ENCODE results near the gene TSPYL6.
"Not testable (repeated sequence)": the region's sequence is repeated elsewhere in the genome, so short reads cannot be mapped to it uniquely, and the experiment has no call there.

The TSPYL6 gene

DNA sequence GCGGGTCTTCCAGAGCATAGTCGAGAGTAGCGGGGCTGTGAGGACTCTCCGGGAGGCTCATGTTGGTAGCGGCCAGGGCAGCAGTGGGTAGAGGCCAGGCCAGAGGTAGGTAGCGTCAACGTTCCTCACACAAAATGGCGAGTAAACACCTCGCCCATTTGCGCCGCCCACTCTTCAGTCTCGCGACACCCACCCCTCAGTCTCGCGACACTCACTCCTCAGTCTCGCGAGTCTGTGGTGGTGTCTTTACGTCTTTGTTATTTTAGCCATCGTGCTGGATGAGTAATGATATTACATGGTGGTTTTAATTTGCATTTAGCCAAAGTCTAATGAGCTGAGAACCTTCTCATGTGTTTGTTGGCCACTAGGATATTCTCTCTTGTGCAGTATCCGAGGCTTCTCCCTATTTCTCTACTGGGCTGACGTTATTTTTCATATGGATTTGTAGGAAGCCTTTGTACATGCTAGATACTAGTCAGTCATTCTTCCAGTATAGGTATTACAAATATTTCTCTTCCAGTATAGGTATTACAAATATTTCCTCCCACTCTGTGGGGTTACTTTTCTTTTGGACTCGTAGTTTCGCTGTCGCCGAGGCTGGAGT is at the start of gene TSPYL6:
TSS of gene TSPYL6 (minus strand) at position 139 of the 604 bp plus-strand sequence. CDS start at position 61, 78 bp downstream.
- no peak for DNase-seq

DNA sequence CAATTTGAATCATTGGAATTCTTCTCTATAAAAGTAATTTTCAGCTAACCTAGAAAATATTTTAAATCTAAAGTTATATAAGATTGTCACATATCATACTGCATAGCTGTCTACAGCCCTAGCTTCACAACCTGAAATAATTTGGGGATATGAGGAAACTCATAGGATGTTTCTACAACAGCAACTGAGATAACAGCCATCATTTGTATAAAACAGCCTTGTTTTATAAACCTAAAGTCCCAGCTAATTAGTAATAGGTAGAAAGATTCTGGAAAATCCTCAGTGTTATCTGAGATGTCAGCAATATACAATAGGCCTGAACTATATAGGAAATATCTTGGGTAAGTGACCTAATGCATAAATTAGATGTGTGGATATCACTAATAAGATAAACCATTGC is 47.6 kb upstream of the TSPYL6 start:
- DNase-seq: no peak

DNA sequence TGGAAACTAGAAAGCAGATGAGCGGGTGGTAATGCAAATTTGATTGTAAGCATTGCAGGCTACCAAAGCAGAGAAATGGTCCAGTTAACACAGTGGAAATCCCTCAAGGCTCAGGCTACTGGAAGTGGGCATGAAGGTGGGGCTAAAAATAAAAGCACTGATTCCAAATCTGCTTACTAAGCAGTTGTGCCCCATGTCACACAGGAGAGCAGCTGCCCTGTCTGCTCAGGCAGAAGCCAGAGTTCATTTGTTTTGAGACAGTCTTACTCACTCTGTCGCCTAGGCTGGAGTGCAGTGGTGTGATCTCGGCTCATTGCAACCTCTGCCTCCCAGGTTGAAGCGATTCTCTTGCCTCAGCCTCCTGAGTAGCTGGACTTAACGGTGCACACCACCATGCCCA is 42.5 kb upstream of the TSPYL6 start:
- no peak for DNase-seq

DNA sequence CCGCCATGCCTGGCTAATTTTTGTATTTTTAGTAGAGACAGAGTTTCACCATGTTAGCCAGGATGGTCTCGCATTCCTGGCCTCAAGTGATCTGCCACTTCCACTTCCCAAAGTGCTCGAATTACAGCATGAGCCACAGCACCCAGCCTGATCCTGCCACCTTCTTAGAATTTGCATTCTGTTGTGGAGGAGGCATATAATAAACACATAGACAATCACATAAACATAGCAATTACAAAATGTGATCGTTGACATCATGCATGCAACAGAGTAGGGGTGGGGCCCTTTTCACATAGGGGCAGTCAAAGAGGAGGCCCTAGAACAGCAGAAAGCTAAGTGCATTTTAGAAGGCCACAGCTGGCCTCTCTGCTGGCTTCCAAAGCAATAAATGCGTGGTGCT is 39.9 kb upstream of the TSPYL6 start:
- DNase-seq: no peak

DNA sequence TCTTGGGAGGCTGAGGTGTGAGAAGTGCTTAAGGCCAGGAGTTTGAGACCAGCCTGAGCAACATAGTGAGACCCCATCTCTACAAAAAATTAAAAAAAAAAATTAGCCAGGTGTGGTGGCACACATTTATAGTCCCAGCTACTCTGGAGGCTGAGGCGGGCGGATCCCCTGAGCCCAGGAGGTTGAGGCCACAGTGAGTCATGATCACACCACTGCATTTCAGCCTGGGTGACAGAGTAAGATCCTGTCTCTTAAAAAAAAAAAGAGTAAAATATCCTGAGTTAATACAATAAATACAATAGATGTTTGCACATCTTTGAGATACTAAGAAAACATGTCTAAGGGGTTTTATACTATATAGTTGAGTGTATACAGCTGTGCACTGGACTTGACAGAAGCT is 38.6 kb upstream of the TSPYL6 start:
- DNase-seq: not testable (repeated sequence)

DNA sequence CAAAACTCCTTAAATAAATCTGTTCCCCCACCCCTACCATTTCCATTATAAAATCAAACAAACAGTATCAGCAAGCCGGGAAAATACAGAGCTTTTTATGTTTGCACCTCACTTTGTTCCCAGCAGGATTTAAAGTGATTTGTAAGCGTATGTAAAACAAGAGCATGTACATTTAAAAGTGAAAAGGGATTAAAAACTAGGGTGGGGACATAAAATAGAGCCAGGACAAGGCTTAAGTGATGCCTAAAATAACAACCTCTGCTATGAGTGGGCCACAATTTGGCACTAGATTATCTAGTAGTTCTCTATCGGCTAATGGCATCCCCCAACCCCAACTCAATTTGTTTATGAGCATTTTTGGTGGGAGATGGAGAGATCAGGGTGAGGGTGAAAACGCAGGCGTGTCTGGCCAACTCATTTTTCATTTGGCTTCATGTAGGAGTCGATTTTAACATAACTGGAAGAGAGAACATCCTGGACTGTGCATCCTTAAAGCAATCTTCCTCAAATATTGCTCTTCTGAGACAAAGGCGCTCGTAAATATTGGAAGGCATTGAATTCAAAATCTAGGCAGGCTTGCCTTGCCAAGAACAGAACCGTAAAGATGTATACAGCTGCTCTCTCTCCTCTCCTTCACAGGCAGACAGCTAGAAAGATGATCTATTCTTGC is 34.5 kb upstream of the TSPYL6 start:
- no peak for DNase-seq

DNA sequence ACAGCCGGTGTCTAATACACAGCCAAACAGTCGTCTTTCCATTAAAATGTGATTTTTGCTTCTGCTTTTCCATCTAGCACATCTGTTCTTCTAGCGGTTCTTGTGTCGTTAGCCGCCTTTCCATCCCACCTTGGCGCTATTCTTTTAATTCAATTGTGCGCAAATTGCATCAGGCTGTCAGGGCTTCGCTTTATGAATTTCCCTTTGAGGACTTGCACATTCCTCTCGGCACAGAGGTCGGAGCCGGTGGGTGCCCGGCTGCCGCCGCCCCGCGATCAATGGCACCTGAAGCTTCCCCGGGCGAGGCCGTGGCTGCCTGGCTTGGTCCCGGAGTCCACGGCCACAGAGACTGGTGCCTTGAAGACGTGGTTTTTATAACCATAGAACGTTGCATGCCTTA is 33.9 kb upstream of the TSPYL6 start:
- DNase-seq: no peak

DNA sequence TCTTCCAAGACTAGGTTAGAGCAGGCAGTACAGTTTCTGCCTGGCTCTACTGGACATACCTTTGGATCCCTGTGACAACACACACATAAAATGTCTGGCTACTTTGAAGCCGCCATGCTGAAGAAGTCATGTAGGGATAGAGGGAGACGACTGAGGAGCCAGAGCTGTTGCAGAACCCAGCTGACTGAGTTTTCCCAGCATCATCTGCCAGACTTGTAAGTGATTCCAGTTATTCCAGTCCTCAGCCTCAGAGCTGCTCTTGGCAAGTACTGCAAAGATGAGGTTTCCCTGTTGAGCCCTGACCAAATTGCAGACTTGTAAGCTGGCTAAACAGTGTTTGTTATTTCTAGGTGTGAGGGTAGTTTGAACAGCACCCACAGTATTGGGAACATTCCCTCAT is 31.5 kb upstream of the TSPYL6 start:
- DNase-seq: no peak

DNA sequence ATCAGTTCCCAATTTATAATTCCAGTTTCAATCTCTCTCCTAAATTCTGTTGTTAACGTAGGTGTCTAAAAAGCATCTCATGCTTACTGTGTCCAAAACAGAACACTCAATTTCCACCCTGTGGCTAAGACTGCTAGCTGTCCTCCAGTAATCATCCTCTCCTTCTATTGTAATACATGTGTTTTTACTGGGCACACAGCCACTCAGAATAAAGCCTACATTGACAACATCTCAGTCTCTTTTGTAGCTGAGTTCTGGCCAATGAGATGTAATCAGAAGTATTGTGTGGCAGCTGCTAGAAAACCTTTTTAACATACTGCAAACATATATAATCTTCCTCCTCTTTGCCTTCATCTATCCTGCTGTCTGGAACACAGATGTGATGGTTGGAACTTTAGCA is 29.4 kb upstream of the TSPYL6 start:
- no peak for DNase-seq

DNA sequence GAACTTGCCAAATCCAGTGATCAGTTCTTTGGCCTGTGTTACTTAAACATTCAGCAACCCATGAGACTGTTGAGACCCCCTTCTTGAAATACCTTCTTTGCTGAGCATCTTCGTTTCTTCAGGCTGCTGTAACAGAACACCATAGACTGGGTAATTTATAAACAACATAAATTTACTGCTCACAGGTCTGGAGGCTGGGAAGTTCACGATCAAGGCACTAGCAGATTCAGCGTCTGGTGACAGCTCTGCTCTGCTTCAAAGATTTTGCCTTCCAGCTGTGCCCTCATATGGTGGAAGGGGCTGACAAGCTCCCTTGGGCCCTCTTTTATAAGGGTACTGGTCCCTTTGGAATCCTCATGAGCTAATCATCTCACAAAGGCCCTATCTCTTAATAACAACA is 28.8 kb upstream of the TSPYL6 start:
- DNase-seq: no peak

DNA sequence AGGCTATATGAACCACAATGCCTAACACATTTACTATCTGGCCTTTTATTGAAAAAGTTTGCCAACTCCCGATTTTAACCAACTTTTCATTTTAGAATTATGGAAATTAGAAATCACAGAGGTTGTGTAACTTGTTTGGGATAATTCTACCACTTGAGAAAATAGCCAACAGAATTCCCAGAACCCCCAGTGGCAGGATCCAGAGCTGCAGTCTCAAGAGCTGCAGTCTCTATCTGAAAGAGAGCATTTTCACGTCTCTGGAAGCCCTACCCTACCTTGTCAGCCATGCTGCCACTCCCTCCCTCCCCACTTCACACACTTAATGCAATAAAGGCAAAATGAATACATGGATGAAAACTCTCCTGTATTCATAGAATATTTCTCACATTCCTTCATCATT is 23.4 kb upstream of the TSPYL6 start:
- no peak for DNase-seq

DNA sequence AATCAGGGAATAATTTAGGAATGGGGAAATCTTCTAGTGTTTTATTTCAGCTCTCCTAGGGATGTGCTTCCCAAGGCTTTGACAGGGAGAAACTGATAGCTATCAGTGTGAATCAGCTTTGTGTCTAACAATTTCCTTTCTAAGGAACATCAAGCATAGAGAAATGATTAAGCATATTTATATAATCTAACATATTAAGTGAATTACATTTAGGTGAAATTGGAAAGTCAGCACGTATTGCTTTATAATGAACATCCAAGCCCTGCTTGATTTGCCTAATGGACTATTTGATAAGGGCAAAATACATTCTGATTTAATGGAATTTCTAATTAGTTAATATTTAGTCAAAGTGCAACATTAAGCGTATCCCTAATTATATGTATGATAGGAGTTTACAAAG is 19.5 kb upstream of the TSPYL6 start:
- DNase-seq: no peak

DNA sequence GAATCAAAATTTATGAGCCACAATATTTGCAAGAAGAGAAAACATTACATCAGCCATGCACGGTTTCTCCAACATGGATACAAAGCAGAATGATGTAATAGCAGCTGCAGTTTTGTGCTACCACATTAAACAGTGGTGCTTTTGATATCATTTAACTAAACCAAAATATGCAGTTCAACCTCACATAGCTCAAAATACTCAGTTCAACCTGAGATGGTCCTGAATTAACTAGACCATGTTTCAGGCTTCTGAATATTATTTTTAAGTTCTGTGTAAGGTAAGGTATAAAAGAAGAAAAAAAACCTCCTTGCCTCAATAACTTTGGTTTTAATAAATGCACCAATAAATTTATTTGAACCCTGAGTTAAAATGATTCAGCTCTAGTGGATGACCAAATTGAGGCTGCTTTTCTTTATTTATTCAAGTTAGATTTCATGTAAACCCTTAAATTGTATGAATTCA is 18.8 kb upstream of the TSPYL6 start:
- peak; percentile 6 for DNase-seq

DNA sequence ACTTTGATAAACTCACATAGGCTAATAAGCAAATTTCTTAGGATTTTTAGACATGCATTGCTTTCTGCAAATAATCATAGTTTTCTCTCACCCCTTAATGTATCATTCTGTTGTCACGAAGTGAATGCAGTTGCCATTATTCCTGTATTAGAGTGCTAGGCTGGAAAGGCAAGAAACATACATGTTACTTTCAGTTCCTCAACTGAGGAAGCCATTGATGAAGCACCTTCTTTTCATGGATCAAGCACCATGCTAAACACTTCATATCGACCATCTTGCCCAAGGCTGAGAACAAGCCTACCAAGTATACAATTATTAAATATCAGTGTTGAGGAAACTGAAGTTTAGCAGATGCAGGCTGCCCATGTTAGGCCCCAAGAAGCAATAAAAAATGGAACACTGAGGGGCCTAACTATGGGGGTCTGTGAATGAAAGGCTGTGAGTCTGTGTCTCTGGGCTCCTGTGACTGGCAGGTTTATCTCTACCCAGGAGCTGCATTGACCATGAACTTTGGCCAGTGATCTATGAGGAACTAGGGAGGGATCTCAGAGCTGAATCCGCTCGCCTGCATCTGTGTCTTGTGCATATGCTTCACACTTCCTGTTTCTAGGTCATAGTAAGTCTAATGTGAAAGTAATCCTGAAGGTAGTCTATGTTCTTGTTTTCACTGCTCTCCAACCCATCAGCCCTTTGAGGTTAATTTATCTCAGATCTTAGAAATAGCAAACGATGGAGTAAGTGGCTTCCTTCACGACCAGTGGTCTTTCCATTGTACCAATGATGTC is 16.0 kb upstream of the TSPYL6 start:
- peak; percentile 90 for DNase-seq

DNA sequence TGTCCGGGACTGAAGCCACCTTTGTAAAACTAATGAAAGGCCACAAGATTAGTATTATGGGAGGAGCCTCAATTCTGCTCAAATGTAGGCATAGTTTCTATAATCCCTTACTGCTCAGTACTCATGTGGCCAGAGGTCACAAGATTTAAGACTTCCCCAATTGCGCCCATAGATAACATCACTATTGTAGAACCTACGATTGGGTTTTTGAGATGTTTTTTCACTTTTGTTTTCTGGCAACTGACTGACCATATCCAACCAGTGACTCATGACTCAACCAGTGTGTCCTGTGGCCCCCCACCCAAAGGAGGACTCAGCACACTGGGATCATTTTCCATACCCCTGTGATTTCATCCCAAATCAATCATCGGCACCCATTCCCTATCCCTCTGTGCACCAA is 15.2 kb upstream of the TSPYL6 start:
- peak; percentile 63 for DNase-seq

DNA sequence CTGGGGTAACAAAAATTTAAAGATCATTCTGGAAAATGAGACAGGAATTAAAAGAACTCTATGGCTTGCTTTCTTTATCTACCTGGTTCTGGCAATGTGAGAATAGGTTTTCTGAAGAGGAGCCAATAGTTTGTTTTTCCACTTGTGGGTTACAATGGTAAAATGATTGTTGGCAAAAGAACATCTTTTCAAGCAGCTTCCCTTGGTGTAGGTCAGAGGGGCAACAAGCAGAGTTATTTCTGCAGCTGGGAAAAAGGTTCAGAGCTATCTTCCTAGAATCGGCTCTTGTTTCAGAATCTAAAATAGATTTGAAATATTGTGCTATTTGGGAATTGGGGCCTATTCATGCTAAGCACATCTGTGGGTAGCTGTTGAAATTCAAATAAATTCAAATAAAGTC is 11.5 kb upstream of the TSPYL6 start:
- no peak for DNase-seq

DNA sequence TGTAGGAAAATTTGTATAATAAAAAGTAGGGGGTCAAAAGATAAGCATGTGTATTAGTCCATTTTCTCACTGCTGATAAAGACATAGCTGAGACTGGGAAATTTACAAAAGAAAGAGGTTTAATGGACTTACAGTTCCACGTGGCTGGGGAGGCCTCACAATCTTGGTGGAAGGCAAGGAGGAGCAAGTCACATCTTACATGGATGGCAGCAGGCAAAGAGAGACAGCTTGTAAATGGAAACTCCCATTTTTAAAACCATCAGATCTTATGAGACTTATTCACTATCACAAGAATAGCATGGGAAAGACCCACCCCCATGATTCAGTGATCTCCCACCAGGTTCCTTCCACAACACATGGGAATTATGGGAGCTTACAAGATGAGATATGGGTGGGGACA is 9.1 kb upstream of the TSPYL6 start:
- DNase-seq: not testable (repeated sequence)

DNA sequence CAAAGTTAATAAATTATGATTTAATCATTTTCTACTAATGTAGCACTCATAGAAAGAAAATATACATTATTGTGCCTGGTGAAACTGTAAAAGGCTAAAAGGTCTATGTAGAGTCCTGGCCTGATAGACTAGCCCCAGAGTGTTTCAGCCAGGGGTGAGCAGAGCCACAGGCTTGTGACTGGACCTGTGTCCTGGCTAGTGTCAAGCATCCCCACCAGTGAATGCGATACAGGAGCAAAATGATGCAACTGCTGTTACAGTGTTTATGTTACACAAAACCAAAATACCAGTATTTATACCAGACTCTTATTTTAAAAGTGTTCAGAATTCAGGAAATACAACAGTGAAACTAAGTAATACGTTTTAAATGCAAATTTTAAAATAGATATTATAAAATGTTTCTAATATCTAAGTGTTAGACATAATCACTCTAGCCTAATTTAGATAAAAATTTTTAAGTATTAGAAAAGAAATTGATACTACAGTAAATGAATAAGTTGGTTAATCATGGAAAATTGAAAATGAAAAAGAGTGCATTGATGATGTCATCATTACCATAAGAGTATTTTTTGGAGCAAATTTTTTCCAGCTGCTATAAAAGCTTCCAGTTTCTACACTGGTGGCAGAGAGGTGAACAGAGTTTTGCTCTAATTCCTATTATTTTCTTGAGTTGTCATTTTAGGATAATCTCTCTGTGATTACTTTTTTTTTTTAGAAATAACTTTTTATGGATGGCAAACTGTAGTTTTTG is 6.2 kb upstream of the TSPYL6 start:
- no peak for DNase-seq

DNA sequence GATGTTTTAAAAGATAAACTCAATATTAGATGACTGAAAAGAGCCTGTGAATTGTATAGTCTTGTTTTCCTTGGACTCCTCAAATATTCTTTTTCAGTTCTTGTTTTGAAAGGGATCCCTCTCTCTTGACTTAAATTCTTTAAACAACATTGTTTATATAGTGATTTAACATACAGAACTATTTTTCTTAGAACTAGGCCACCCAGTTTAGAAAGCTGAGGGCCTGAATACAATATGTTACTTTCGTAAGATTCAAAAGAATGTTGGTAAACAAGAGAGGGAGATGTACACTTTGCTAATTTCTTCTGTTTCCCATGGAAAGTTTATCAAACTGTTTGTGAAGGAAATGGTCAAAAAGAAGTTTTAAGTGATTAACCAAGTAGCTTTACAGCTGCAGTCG is 5.5 kb upstream of the TSPYL6 start:
- DNase-seq: no peak

DNA sequence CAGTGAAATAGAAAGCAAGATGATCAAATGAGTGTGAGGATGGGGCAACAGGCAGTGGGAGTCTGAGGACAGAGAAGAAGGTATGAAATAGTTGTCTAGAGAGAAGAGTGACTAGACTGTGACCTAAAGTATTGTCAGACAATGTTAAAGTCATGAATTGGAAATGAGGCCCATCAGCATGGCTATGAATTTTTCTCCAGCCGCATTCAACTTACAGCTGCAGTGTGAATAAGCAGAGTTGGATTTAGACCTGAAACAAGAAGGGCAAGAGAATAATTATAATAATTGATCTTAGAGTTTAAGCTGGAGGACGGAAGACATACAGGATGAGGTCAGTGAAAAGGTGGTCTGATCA is 4.2 kb upstream of the TSPYL6 start:
- no peak for DNase-seq

DNA sequence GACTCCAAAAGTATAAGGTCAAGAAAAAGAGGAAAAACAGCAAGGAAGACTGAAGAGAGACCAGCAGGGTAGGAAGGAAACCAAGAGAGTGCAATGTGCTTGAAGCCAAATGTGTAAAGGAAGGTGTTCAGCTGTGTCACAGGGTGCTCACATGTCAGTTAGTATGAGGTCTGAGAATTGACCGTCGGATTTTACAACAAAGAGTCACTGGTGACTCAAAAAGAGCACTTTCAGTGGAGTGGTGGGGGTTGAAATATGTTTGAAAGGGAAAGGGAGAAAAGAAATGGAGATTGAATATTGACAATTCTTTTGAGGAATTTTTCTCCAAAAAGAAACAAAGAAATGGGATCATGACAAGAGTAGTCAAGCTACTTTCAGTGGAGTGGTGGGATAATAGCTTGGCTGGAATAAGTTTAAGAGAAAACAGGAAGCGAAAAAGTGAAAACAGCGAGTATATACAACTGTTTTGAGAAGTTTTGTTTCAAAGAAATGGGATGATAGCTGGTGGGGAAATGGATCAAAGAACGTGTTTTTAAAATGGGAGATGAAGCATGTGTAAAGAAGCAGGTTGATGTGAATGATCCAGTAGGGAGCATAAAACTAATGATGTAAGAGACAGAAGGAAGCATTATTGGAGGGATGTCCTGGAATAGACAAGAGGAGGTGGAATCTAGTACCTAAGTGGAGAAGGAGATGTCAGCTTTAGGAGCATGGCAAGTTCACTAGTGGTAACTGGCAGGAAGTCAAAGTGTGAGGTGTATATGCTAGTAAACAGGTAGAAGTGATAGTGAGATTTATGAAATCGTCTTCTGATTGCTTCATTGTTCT is 3.6 kb upstream of the TSPYL6 start:
- DNase-seq: no peak

DNA sequence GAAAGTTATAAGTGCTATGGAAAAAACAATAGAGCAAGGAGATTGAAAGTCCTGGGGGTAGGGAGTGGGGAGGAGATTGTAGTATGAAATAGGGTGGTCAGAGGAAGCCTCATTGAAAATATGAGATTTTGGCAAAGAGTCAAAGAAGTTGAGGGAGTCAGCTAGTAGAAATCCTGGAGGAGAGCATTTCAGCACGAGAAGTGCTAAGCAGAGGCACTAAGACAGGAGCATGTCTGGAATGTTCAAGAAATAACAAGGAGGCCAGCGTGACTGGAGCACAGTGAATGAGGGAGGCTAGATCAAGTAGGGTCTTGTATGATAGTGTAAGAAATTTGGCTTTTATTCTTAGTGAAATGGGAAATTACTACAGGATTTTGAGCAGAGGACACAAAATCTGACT is 2.1 kb upstream of the TSPYL6 start:
- no peak for DNase-seq
